ENCODE data around the gene JMJD7.

DNA sequence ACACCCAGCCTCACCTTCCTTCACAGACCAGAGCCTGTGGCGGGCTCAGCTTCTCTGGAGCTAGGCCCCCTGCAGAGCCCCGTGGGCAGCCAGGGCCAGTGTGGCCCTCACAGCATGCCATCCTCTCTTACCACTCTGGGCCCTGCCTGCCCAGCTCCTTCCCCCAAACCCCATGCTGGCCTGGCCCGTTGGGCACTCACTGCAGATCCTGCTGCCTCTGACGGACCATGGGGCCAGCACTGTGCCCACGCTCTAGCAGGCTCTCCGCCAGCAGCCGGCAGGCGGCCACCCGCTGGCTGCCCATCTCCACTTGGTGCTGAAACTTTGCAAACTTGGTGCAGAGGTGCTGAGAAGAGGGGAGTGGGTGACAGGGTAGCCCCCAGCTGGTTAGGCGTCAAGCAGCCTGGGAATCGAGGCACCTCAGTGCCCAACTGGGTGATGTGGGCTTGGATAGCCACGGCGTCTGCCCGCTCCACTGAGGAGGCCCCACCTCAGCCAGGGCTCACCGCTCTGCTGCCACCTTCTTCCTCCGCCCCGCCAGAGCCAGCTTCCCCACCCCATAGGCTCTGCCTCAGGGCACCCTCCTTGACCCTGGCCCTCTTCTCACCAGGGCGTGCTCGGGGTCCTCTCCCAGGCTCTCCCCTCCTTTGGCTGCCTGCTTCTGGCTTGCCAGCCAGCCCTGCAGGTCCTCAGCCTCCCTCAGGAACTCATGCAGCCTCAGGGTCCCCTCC is 43.4 kb downstream of the JMJD7 start:
- TF ChIP-seq POLR2A (IDR thresholded peaks at IDR 0.05) (no peak), CTCF (IDR thresholded peaks at IDR 0.05) (no peak)

Measured in breast epithelium (tissue), 3 donors.